GM12891 (cell line): Measurements from ENCODE around the gene PRKCB.

Experiments
- DNase-seq: peaks from one replicate; pipeline ENCODE4 v3.0.0; 2011; ENCODE audit warnings: low spot score; ENCODE audit not compliant: insufficient read length
- FAIRE-seq: peaks from 2 replicates; lab custom pipeline; 2011; peaks lifted over from hg19 to GRCh38; lab: Jason Lieb, UNC
- PAX5 ChIP-seq: IDR thresholded peaks from 2 replicates; pipeline ENCODE4 v1.6.1; 2011; ENCODE audit warnings: low read length, moderate library complexity, mild to moderate bottlenecking; ENCODE audit not compliant: insufficient read depth, severe bottlenecking
- POLR2A ChIP-seq: IDR thresholded peaks from 2 replicates; pipeline ENCODE4 v1.6.1; 2011; ENCODE audit warnings: low read depth, low read length, control low read depth
- POLR2AphosphoS5 ChIP-seq: IDR thresholded peaks from 2 replicates; pipeline ENCODE4 v1.6.1; 2011; ENCODE audit warnings: low read depth, low read length, control low read depth
- POU2F2 ChIP-seq: IDR thresholded peaks from 2 replicates; pipeline ENCODE4 v1.6.1; 2011; ENCODE audit warnings: low read depth, mild to moderate bottlenecking, control low read depth, low read length, moderate library complexity
- SPI1 ChIP-seq: IDR thresholded peaks from 2 replicates; pipeline ENCODE4 v1.6.1; 2011; ENCODE audit warnings: low read depth, low read length, control low read depth
- TAF1 ChIP-seq: IDR thresholded peaks from 2 replicates; pipeline ENCODE4 v1.6.1; 2011; ENCODE audit warnings: low read depth, low read length, control low read depth

PRKCB gene

DNA sequence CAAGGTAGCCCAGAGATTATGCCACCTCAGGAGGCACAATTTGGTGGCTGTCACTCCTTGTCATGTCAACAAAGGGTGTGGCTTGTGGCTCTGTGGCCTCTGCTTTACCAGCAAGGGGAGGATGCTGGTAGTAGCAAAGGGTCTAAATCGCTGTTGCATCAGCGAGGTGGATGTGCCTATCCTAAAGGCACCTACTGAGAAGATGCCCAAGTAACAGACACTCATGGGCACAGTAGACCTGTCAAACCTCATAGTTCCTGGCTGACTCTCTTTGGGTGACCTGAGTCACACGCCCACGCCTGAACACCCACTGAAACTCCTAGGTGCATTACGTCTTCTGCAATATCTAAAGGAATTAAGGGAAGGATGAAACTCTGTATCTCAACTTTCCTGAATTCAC is 139.5 kb downstream of the PRKCB start:
- TF ChIP-seq TAF1 (no peak), POU2F2 (no peak), POLR2A (no peak), SPI1 (no peak), PAX5 (no peak), POLR2AphosphoS5 (no peak)

DNA sequence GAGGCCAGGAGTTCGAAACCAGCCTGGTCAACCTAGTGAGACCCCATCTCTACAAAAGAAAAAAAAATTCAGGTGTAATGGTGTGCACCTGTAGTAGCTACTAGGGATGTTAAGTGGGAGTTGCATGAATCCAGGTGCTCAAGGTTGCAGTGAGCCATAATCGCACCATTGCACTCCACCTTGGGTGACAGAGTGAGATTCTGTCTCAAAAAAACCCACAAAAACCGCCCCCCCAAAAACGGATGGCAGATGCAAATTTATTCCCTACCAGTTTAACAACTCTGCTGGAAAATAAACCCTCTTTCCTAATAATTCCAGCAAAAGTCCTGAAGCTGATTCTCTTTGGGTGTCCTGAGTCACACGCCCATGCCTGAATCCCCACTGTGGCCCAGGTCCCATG is 140.3 kb downstream of the PRKCB start:
- DNase-seq (no peak), FAIRE-seq (peak; percentile 41)
- 0 out of 2 replicates have a peak, but pooled peaks have one; percentile 9 for TF ChIP-seq POU2F2
- TF ChIP-seq PAX5: no peak

More for the DNA sequence above, 139.5 kb downstream of the PRKCB start:
- DNase-seq (no peak), FAIRE-seq (no peak)

GRCh38 chr16:23976524-23976923 is 140.7 kb downstream of the PRKCB start:
- TF ChIP-seq POLR2AphosphoS5 (0 out of 2 replicates have a peak, but pooled peaks have one; percentile 29), POLR2A (no peak)
- DNase-seq (no peak), FAIRE-seq (peak; percentile 89)

- TF ChIP-seq TAF1 (no peak), SPI1 (no peak), POU2F2 (no peak), POLR2A (no peak), PAX5 (no peak)
- DNase-seq (no peak), FAIRE-seq (no peak)
Measured at GRCh38 chr16:23979441-23979840, 143.7 kb downstream of the PRKCB start.

GRCh38 chr16:23979982-23980381 is 144.2 kb downstream of the PRKCB start:
- FAIRE-seq: no peak

GRCh38 chr16:23981429-23982399 is 145.9 kb downstream of the PRKCB start:
- FAIRE-seq (no peak), DNase-seq (no peak)
- no peak for TF ChIP-seq PAX5
- TF ChIP-seq POLR2A: no peak
- TF ChIP-seq SPI1: no peak
- TF ChIP-seq POLR2AphosphoS5: no peak
- no peak for TF ChIP-seq TAF1
- TF ChIP-seq POU2F2: no peak

More at GRCh38 chr16:23979982-23980381, 144.2 kb downstream of the PRKCB start:
- TF ChIP-seq TAF1 (no peak), SPI1 (no peak), POU2F2 (no peak), POLR2A (no peak), POLR2AphosphoS5 (no peak), PAX5 (no peak)
- no peak for DNase-seq

DNA sequence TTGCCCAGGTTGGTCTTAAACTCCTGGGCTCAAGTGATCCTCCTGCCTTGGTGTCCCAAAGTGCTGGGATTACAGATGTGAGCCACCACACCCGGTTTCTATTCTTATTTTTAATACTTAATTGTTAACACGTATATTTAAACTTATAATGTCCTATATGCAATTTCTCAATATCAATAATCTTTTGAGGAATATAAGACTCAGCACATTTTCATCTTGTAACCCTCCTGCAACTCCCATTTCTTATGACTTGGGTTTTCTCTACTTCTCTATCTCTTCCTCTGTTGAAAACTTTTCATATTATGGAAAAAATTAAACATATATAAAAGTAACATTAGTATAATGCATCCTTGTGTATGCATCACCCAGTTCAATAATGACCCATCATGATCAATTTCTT is 150.7 kb downstream of the PRKCB start:
- no peak for DNase-seq
- FAIRE-seq: no peak
- TF ChIP-seq POU2F2: no peak
- no peak for TF ChIP-seq POLR2A
- no peak for TF ChIP-seq SPI1
- TF ChIP-seq TAF1: no peak
- TF ChIP-seq POLR2AphosphoS5: no peak
- TF ChIP-seq PAX5: no peak

- DNase-seq: no peak
- peak; percentile 91 for FAIRE-seq
- TF ChIP-seq POLR2AphosphoS5 (no peak), POLR2A (no peak), SPI1 (no peak), PAX5 (no peak), TAF1 (no peak), POU2F2 (no peak)
Measured at GRCh38 chr16:23987443-23987842, 151.7 kb downstream of the PRKCB start.

GRCh38 chr16:23990507-23990906 is 154.7 kb downstream of the PRKCB start:
- no peak for FAIRE-seq
- DNase-seq: no peak
- no peak for TF ChIP-seq POLR2AphosphoS5
- TF ChIP-seq POLR2A: no peak
- no peak for TF ChIP-seq TAF1
- TF ChIP-seq PAX5: no peak
- no peak for TF ChIP-seq POU2F2
- TF ChIP-seq SPI1: no peak

DNA sequence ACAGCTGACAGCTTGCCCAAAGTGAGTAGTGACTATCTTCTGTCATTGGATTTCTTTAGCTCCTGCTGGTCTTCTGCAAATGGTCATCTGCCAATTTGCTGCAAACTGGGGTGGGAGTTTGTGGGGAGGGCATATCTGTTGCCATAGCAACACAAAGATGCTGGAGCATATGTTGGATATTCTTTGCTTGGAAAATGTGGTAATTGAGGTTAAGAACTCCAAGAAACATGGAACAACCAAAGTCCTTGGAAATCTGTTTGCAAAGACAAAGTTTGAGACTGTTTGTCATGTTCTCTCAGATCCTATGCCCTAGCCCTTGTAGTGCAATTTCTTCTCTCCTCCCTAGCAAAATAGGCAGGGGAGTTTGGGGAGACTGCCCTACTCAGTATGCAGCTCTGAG is 155.3 kb downstream of the PRKCB start:
- TF ChIP-seq POLR2A: no peak
- TF ChIP-seq POU2F2: no peak
- no peak for TF ChIP-seq PAX5
- TF ChIP-seq SPI1: no peak
- TF ChIP-seq TAF1: no peak
- FAIRE-seq: no peak

More for the DNA sequence above, 155.3 kb downstream of the PRKCB start:
- no peak for DNase-seq
